IMR-90 (cell line): Measurements from ENCODE around the gene DMRTA1. TPM values are rescaled to one million over a fixed set of nuclear protein-coding genes. Genes with fewer than 3 reads are reported as not detected.

Source experiments
- ATAC-seq: fragments of 200-7000 bp; cut with Tn5 transposase; 2 replicates; pipeline ENCODE4 v1.9.1; 2020; ENCODE audit warnings: low read depth, mild to moderate bottlenecking, moderate library complexity
- BruUV-seq: library from RNA; stranded (reverse); fragments of 400-500 nt; replicated peaks from 2 replicates; lab custom pipeline; 2021; lab: Mats Ljungman, UMichigan
- CTCF ChIA-PET: fragments of 300-600 bp; formaldehyde crosslinking; extraction: SDS; loops from one replicate; lab custom pipeline; 2021; ENCODE audit warnings: antibody characterized with exemption; lab: Yijun Ruan, JAX
- POLR2A ChIA-PET: fragments of 300-600 bp; sonication (Branson Sonifier 250); formaldehyde crosslinking; loops from one replicate; lab custom pipeline; 2022; ENCODE audit warnings: antibody characterized with exemption; ENCODE audit not compliant: unreplicated experiment; lab: Charles Lee
- DNase-seq: peaks from one replicate; pipeline ENCODE4 v3.0.0; 2013
- H2AFZ ChIP-seq: replicated peaks from 2 replicates; pipeline ENCODE3; 2013; ENCODE audit warnings: low read length, mild to moderate bottlenecking; ENCODE audit not compliant: poor library complexity
- H2AK5ac ChIP-seq: 2 replicates; pipeline ENCODE4 v1.6.1; 2013; ENCODE audit warnings: low read depth, low read length, inconsistent platforms
- H2AK9ac ChIP-seq: replicated peaks from 2 replicates; pipeline ENCODE3; 2013; ENCODE audit warnings: mild to moderate bottlenecking, low read depth, low read length, moderate library complexity; ENCODE audit not compliant: poor library complexity
- H2BK120ac ChIP-seq: 2 replicates; pipeline ENCODE4 v1.6.1; 2013; ENCODE audit warnings: low read depth, low read length, inconsistent platforms
- H2BK15ac ChIP-seq: 3 replicates; pipeline ENCODE4 v1.6.1; 2013; ENCODE audit warnings: low read depth, low read length, inconsistent platforms
- H2BK20ac ChIP-seq: 2 replicates; pipeline ENCODE4 v1.6.1; 2013; ENCODE audit warnings: low read depth, mild to moderate bottlenecking, inconsistent platforms, low read length, moderate library complexity
- H2BK5ac ChIP-seq: 2 replicates; pipeline ENCODE4 v1.6.1; 2013; ENCODE audit warnings: mild to moderate bottlenecking, low read depth, low read length, inconsistent platforms; ENCODE audit not compliant: poor library complexity, severe bottlenecking
- H3K14ac ChIP-seq: replicated peaks from 2 replicates; pipeline ENCODE4 v1.6.1; 2013; ENCODE audit warnings: low read depth, low read length, inconsistent platforms
- H3K18ac ChIP-seq: 2 replicates; pipeline ENCODE4 v1.6.1; 2013; ENCODE audit warnings: low read depth, low read length, control low read depth
- H3K23ac ChIP-seq: 2 replicates; pipeline ENCODE4 v1.6.1; 2013; ENCODE audit warnings: low read depth, low read length, inconsistent platforms
- H3K27ac ChIP-seq: 2 replicates; pipeline ENCODE4 v1.5.1; 2013; ENCODE audit warnings: mild to moderate bottlenecking, control low read depth, low read length; ENCODE audit not compliant: insufficient read depth
- H3K27me3 ChIP-seq: 2 replicates; pipeline ENCODE4 v1.6.1; 2013; ENCODE audit warnings: low read length; ENCODE audit not compliant: control insufficient read depth, insufficient read depth
- H3K36me3 ChIP-seq: 2 replicates; pipeline ENCODE4 v1.6.1; 2013; ENCODE audit warnings: low read length, mixed read lengths; ENCODE audit not compliant: control insufficient read depth, insufficient read depth
- H3K4ac ChIP-seq: 2 replicates; pipeline ENCODE4 v1.6.1; 2013; ENCODE audit warnings: low read depth, low read length, inconsistent platforms
- H3K4me1 ChIP-seq: 2 replicates; pipeline ENCODE4 v1.6.1; 2013; ENCODE audit warnings: low read length, mixed read lengths; ENCODE audit not compliant: control insufficient read depth, insufficient read depth
- H3K4me2 ChIP-seq: 2 replicates; pipeline ENCODE4 v1.6.1; 2013; ENCODE audit warnings: low read depth, mild to moderate bottlenecking, control low read depth, low read length, moderate library complexity
- H3K4me3 ChIP-seq: 2 replicates; pipeline ENCODE4 v1.5.1; 2013; ENCODE audit warnings: low read depth, mild to moderate bottlenecking, control low read depth, low read length, moderate library complexity; ENCODE audit not compliant: insufficient read depth
- H3K56ac ChIP-seq: 2 replicates; pipeline ENCODE4 v1.6.1; 2013; ENCODE audit warnings: low read length, inconsistent platforms; ENCODE audit not compliant: insufficient read depth; ENCODE audit errors: extremely low read depth
- H3K79me1 ChIP-seq, 2 experiments: 2 replicates each; pipeline ENCODE4 v1.6.1; 2013; ENCODE audit warnings: low read length in 2 of 2, inconsistent platforms in 1 of 2, low read depth in 1 of 2
- H3K9ac ChIP-seq: 2 replicates; pipeline ENCODE4 v1.6.1; 2013; ENCODE audit warnings: low read depth, low read length, control low read depth
- H3K9me1 ChIP-seq: 2 replicates; pipeline ENCODE4 v1.6.1; 2013; ENCODE audit warnings: low read length, inconsistent platforms; ENCODE audit not compliant: insufficient read depth
- H3K9me3 ChIP-seq: 2 replicates; pipeline ENCODE4 v1.6.1; 2013; ENCODE audit warnings: low read length; ENCODE audit not compliant: control insufficient read depth, insufficient read depth
- H4K20me1 ChIP-seq: 2 replicates; pipeline ENCODE4 v1.6.1; 2013; ENCODE audit warnings: low read length, inconsistent platforms; ENCODE audit not compliant: insufficient read depth
- H4K5ac ChIP-seq: 2 replicates; pipeline ENCODE4 v1.6.1; 2013; ENCODE audit warnings: mild to moderate bottlenecking, low read depth, low read length, control low read depth
- H4K8ac ChIP-seq, 2 experiments: 2 replicates each; pipeline ENCODE4 v1.6.1; 2013; ENCODE audit warnings: low read depth in 2 of 2, low read length in 2 of 2, control low read depth in 1 of 2, inconsistent platforms in 1 of 2
- H4K91ac ChIP-seq: 2 replicates; pipeline ENCODE4 v1.6.1; 2013; ENCODE audit warnings: low read depth, low read length, inconsistent platforms; ENCODE audit not compliant: insufficient read depth
- BHLHE40 ChIP-seq: fragments of 150-350 bp; IDR thresholded peaks from 2 replicates; pipeline ENCODE4 v1.6.1; 2016; ENCODE audit warnings: mild to moderate bottlenecking, low read depth, low read length
- CEBPB ChIP-seq: IDR thresholded peaks from 2 replicates; pipeline ENCODE4 v1.6.1; 2012; ENCODE audit warnings: low read depth, low read length, improper control_type of control experiment
- FOS ChIP-seq: fragments of 150-350 bp; IDR thresholded peaks from 2 replicates; pipeline ENCODE4 v1.6.1; 2016; ENCODE audit warnings: low read depth, low read length
- MAFK ChIP-seq: IDR thresholded peaks from 2 replicates; pipeline ENCODE4 v1.6.1; 2012; ENCODE audit warnings: low read depth, low read length, improper control_type of control experiment
- MAZ ChIP-seq: IDR thresholded peaks from 2 replicates; pipeline ENCODE4 v1.6.1; 2012; ENCODE audit warnings: low read depth, mild to moderate bottlenecking, low read length, improper control_type of control experiment, moderate library complexity, borderline replicate concordance
- MXI1 ChIP-seq: IDR thresholded peaks from 2 replicates; pipeline ENCODE4 v1.6.1; 2012; ENCODE audit warnings: low read depth, mild to moderate bottlenecking, low read length, moderate library complexity, borderline replicate concordance
- NFE2L2 ChIP-seq: fragments of 150-350 bp; IDR thresholded peaks from 2 replicates; pipeline ENCODE4 v1.6.1; 2016; ENCODE audit warnings: low read depth, mild to moderate bottlenecking, low read length
- POLR2A ChIP-seq: IDR thresholded peaks from 2 replicates; pipeline ENCODE4 v1.6.1; 2012; ENCODE audit warnings: mild to moderate bottlenecking, low read depth, low read length
- RAD21 ChIP-seq: IDR thresholded peaks from 2 replicates; pipeline ENCODE4 v1.6.1; 2012; ENCODE audit warnings: low read length, improper control_type of control experiment
- RCOR1 ChIP-seq: IDR thresholded peaks from 2 replicates; pipeline ENCODE4 v1.6.1; 2012; ENCODE audit warnings: mild to moderate bottlenecking, low read length, improper control_type of control experiment; ENCODE audit not compliant: insufficient replicate concordance
- RFX5 ChIP-seq: IDR thresholded peaks from 2 replicates; pipeline ENCODE4 v1.8.0; 2012; ENCODE audit warnings: low read depth, mild to moderate bottlenecking, low read length, moderate library complexity
- SMC3 ChIP-seq: fragments of 150-350 bp; IDR thresholded peaks from 2 replicates; pipeline ENCODE4 v1.6.1; 2016; ENCODE audit warnings: low read depth, mild to moderate bottlenecking, antibody characterized with exemption, low read length, moderate library complexity
- USF2 ChIP-seq: fragments of 150-350 bp; IDR thresholded peaks from 2 replicates; pipeline ENCODE4 v1.6.1; 2017; ENCODE audit warnings: mild to moderate bottlenecking, antibody characterized with exemption, low read length, low read depth
- WGBS, 2 experiments: methylation state at CpG; one replicate each; pipeline versions ENCODE4 v1.1.5 to v1.1.7; 2013; ENCODE audit warnings: missing lambda C conversion rate in 2 of 2; ENCODE audit not compliant: insufficient read length in 1 of 2; ENCODE audit errors: extremely low coverage in 2 of 2; 5-methylcytosine and 5-hydroxymethylcytosine counted together
- dilution Hi-C: fragments of 300-500 bp; cut with HindIII; formaldehyde crosslinking; loops from one replicate; pipeline ENCODE4 v1.14.3; 2018; ENCODE audit warnings: low sequenced_read_pairs; ENCODE audit not compliant: unreplicated experiment
- in situ Hi-C: fragments of 300-500 bp; cut with MboI; formaldehyde crosslinking; loops from 3 replicates; pipeline ENCODE4 v1.14.3; 2019; ENCODE audit warnings: low sequenced_read_pairs, inconsistent platforms, mixed read lengths
- intact Hi-C: fragments of 100-400 bp; cut with micrococcal nuclease; formaldehyde crosslinking; loops from 2 replicates; pipeline ENCODE4 v1.10.0; 2022
- polyA plus RNA-seq, 3 experiments: library from polyadenylated mRNA; depleted of rRNA; stranded (reverse); fragments of >200 nt; gene quantifications; 2 replicates each; pipeline ENCODE4 v1.2.3, GENCODE V29; 2012; ENCODE audit warnings: low replicate concordance in 1 of 3
- total RNA-seq: library from RNA; depleted of rRNA; stranded (reverse); fragments of >200 nt; gene quantifications from 2 replicates; pipeline ENCODE4 v1.2.3, GENCODE V29; 2012
- TF ChIP-seq, protein P1 (sequence below): conservative IDR thresholded peaks from 2 replicates; pipeline ENCODE4 v1.5.1; 2012; ENCODE audit warnings: mild to moderate bottlenecking, low read depth, low read length, improper control_type of control experiment

DMRTA1 gene
- total and polyA plus RNA-seq, 2 of the 4 experiments (the other 2 are of a cell fraction), result under 0.01 to 0.02 TPM

DNA sequence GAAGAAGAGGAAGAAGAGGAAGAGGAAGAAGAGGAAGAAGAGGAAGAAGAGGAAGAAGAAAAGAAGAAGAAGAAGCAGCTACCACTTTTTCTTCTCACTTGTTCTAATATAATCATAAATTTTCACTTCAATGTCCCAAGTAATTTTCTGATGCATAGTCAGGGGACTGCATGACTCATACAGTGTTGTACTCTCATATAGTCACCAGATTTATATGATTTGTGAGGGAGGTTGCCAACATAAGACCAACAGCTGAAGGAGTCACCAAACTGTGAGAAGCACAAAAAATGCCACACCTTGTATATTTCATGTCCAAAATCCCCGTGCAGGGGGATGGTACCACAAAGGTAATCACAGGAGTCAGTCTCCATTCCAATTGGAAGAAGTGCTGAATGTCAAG, 32.7 kb upstream of the DMRTA1 start:
- dilution Hi-C loops (no loop called here), intact Hi-C loops (loop anchor here (10.0 kb wide), 1 partner anchor 61 kb away; no protein-coding TSS in a partner anchor), in situ Hi-C loops (no loop called here)
- Histone ChIP-seq H3K36me3 (no peaks in the 10 kb centered on the region), H3K56ac (no peak overlapping the region), H3K9me3 (no peaks in the 10 kb centered on the region), H3K9me1 (no peaks in the 10 kb centered on the region), H2AFZ (no peak overlapping the region), H4K91ac (no peak overlapping the region), H2BK120ac (no peak overlapping the region), H2BK5ac (no peak overlapping the region), H3K4me1 (no peaks in the 10 kb centered on the region), H2AK9ac (no peak overlapping the region), H2BK15ac (no peak overlapping the region), H3K23ac (no peak overlapping the region), H4K8ac (no peak overlapping the region), H3K18ac (no peak overlapping the region), H3K4ac (no peak overlapping the region), H3K27ac (no peak overlapping the region), H3K14ac (no peak overlapping the region), H3K27me3 (no peaks in the 10 kb centered on the region), H3K4me2 (no peak overlapping the region), H3K79me1 (no peaks in the 10 kb centered on the region), H2BK20ac (no peak overlapping the region), H3K4me3 (no peak overlapping the region), H4K5ac (no peak overlapping the region), H2AK5ac (no peak overlapping the region), H4K20me1 (no peaks in the 10 kb centered on the region), H3K9ac (no peak overlapping the region)
- ChIA-PET CTCF (no interaction called here), POLR2A (no interaction called here)
- DNase-seq, result no peak
- no TSS peak for BruUV-seq
- TF ChIP-seq SMC3, result no peak
- no peak for TF ChIP-seq BHLHE40
- no peak for TF ChIP-seq MXI1
- TF ChIP-seq, protein P1, sequence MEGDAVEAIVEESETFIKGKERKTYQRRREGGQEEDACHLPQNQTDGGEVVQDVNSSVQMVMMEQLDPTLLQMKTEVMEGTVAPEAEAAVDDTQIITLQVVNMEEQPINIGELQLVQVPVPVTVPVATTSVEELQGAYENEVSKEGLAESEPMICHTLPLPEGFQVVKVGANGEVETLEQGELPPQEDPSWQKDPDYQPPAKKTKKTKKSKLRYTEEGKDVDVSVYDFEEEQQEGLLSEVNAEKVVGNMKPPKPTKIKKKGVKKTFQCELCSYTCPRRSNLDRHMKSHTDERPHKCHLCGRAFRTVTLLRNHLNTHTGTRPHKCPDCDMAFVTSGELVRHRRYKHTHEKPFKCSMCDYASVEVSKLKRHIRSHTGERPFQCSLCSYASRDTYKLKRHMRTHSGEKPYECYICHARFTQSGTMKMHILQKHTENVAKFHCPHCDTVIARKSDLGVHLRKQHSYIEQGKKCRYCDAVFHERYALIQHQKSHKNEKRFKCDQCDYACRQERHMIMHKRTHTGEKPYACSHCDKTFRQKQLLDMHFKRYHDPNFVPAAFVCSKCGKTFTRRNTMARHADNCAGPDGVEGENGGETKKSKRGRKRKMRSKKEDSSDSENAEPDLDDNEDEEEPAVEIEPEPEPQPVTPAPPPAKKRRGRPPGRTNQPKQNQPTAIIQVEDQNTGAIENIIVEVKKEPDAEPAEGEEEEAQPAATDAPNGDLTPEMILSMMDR, result no peak
- no peak for TF ChIP-seq RCOR1
- no peak for TF ChIP-seq NFE2L2
- TF ChIP-seq MAZ, result no peak
- no peak for TF ChIP-seq USF2
- TF ChIP-seq POLR2A, result no peak
- TF ChIP-seq CEBPB, result no peak
- no peak for TF ChIP-seq FOS
- no peak for TF ChIP-seq RAD21
- TF ChIP-seq RFX5, result no peak
- TF ChIP-seq MAFK, result no peak
- no peak for ATAC-seq
- no CpG with 5 or more reads among the region's 1 CpG for WGBS, 2 experiments
